HG02943 (cell line): Measurements from ENCODE around the gene SARS2.
"Not testable (repeated sequence)": the region's sequence is repeated elsewhere in the genome, so short reads cannot be mapped to it uniquely, and the experiment has no call there.

Source experiments
- ATAC-seq: cut with Tn5 transposase; IDR thresholded peaks from one replicate; pipeline ENCODE4 v1.9.1; 2021; ENCODE audit warnings: mild to moderate bottlenecking, low read depth, moderate library complexity; ENCODE audit not compliant: unreplicated experiment

The SARS2 gene

DNA sequence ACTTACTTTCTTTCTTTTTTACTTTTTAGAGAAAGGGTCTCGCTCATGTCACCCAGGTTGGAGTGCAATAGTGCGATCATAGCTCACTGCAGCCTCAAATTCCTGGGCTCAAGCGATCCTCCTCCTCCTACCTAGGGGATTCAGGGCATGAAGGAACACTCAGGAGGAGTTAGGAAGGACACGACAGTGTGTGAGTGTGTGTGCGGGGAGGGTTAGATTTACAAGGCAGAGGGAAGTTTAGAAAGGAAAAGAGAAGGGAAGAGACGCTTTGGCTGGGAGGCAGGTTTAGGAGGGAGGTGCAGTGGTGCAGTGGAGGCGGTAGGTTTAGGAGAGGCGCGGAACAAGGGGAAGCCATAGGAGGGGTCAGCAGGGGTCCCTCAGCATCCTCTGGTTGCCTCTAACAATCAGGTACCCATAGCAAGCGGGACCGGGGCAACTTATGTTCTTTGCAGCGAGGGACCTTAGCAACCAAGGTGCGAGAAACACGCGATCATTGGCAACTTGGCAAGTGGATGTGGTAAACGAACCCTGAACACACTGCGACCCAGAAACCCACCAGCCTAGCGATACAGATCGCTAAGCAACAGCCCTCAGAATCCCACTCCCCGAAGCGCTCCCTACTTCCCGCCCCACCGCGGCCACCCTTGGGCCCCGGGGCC lies 31.6 kb downstream of the SARS2 start:
- no peak for ATAC-seq

GRCh38 chr19:38894968-38895367 lies 35.6 kb downstream of the SARS2 start:
- no peak for ATAC-seq

DNA sequence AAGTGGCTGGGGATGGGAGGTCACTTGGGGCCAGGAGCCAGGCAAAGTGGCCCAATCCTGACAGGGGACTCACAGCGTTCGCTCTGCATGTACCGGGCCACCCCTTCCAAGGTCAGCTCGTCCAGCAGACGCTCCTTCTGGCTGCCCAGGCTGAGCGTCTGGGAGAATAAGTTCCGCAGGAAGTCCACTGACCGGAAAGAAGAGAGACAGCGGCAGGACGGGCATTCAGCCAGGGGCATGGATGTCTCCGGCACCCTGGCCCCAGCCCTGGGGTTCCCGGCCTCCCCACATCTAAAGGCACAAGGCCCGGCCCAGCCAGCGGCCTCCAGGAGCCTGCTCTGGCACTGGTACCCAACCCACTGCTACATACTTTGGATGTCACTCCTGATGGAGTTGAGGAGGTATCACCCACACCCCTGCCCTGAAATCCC lies 37.2 kb downstream of the SARS2 start:
- ATAC-seq = no peak

DNA sequence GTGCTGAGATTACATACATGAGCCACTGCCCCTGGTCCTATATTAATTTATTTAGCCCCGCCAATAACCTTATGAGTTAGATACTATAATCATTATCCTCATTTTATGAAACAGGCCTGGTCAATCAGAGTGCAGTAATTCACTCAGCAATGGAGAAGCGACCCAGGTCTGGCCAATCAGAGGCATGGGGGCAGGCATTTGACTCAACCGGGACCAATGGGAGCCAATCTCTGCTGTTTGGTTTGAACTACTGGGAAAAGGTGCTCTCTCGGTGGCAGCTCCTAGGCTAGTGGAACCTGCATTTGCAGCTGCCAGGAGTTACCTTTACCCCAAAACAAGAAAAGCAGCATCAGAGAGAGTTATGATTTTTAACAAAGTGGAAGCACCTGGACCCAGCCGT lies 37.7 kb downstream of the SARS2 start:
- ATAC-seq = no peak

DNA sequence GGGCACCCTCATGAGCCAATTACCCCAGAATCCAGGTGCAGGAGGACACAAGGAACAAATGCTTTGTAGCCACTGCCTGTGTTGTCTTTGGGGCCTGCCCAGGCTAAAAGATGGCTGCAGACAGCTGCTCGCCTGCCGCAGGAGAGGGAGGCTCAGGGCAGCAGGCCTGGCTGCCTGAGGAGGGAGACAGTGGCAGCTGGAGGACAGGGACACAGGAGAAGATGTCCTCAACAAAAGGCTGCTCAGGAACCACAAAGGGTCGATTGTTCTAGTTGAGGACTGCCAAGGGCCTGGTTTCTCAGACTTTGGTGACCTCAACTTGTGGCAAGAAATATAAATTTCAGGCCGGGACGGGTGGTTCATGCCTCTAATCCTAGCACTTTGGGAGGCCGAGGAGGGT lies 38.8 kb downstream of the SARS2 start:
- ATAC-seq = no peak

DNA sequence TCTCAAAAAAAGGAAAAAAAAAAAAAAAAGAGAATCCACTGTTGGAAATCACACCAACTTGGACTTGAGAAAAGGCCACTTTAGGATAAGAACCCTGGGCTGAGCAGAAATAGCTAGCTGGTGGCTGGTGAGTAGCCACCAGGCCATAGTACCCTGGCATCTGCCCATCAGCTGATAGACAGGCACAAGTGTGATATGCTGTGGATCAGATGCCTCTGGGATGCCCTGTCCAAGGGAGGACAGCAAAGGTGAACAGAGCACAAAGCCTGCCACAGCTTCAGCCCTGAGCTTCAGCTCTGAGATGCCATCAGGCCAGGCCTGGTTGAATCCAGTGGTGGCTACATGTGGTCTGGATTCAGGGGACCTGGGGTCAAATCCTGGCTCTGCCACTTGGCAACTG lies 39.9 kb downstream of the SARS2 start:
- ATAC-seq = no peak

GRCh38 chr19:38889803-38890202 lies 40.8 kb downstream of the SARS2 start:
- no peak for ATAC-seq

- ATAC-seq = no peak
These were observed 41.7 kb downstream of the SARS2 start for GRCh38 chr19:38888876-38889275.

DNA sequence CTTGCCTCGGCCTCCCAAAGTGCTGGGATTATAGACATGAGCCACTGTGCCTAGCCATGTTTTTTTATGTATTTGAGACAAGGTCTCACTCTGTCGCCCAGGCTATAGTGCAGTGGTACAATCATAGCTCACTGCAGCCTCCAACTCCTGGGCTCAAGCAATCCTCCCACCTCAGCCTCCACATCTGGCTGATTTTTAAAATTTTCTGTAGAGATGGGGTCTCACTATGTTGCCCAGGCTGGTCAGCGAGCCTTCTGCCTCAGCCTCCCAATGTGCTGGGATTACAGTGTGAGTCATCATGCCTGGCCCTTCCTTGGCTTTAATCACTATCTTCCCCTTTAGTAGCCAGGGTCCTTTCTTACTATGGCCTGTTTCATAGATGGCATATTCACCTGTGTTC lies 45.9 kb downstream of the SARS2 start:
- not testable (repeated sequence) for ATAC-seq

GRCh38 chr19:38883286-38883685 lies 47.3 kb downstream of the SARS2 start:
- ATAC-seq = no peak

- ATAC-seq = no peak
These were observed 49.5 kb downstream of the SARS2 start for GRCh38 chr19:38880882-38881609.

GRCh38 chr19:38880076-38880881 lies 50.3 kb downstream of the SARS2 start:
- no peak for ATAC-seq

GRCh38 chr19:38879400-38879751 lies 51.2 kb downstream of the SARS2 start:
- ATAC-seq = no peak

GRCh38 chr19:38878575-38879399 lies 51.8 kb downstream of the SARS2 start:
- no peak for ATAC-seq

DNA sequence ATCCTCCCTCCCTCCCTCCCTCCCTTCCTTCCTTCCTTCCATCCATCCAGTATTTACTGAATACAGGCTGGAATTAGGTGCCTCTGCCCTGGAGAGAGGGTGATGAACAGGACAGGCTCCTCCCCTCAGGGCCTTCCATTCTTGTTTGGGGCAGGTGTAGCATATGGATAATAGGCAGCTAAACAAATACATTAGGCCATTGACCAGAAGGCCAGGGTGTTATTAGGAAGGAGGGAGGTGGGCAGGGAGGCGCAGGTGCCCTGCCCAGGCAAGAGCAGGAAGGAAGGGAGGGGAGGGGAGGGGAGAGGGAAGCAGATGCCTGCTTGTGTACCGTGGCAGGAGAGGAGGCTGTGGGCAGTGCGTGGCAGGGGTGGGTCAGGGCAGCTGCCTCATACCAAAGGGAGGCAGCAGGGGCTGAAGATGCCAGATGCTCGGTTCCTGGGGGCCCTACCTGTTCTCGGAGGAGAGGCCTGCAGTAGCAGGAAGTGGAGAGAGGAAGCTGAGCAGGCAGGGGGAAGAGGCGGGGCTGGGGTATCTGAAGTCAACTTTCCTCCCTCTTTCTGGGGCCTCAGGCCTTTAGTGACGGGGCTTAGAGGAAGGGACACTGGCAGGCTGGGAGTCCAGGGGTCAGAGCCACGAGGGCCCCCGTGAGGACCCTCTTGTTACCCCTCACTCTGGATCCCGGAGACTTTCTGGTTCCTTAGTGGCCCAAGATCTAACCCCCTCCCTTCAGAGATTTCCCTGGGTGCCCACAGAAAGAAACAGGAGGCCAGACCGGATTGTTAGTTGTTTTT lies 52.6 kb downstream of the SARS2 start, which contains the start of gene RINL:
Gene RINL (minus strand): TSS at position 495 of the 794 bp plus-strand sequence. CDS start 1,533 bp downstream, outside the sequence.
- no peak for ATAC-seq

GRCh38 chr19:38875656-38876395 lies 54.7 kb downstream of the SARS2 start:
- no peak for ATAC-seq

DNA sequence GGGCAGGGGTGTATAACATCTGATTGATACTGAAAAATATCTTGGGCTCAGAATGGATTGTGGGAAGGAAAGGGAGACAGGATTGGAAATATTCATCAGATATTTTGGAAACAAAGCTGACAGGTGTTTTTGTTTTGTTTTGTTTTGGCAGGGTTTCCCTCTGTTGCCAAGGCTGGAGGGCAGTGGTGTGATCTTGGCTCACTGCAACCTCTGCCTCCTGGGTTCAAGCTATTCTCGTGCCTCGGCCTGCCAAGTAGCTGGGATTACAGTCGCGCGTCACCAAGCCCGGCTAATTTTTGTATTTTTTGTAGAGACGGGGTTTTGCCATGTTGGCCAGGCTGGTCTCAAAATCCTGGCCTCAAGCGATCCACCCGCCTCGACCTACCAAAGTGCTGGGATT lies 57.2 kb downstream of the SARS2 start:
- ATAC-seq = not testable (repeated sequence)

GRCh38 chr19:38870612-38871011 lies 60.0 kb downstream of the SARS2 start:
- ATAC-seq = no peak
